CD4-positive, alpha-beta T cell treated with Interleukin-15 for 1 hour (primary cell): ENCODE results near the gene GPR101.
"Not testable (repeated sequence)": the region's sequence is repeated elsewhere in the genome, so short reads cannot be mapped to it uniquely, and the experiment has no call there.

Experiments
- DNase-seq: peaks from one replicate; pipeline ENCODE4 v3.0.0-alpha.2; 2020

GPR101 gene

DNA sequence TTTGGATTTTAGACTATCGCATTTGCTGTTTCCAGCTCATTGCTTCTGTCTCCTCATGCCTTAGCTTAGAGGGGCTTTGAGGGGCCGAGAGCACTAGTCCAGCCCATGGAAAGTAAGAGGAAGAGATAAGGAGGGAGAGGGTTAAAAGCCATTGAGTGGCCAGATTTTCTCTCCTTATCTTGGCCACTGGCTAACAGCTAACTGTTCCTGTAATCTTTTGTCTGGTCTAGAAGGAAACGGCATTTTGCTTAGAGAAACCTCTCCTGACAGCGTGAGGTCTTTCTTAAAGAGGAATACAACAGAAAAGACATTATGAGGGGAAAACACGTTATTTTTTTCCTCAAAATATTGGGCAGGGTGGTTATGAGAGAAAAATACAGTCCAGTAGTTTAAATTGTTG lies 7.9 kb downstream of the GPR101 start:
- no peak for DNase-seq

- not testable (repeated sequence) for DNase-seq
These were observed 33.6 kb downstream of the GPR101 start for GRCh38 chrX:137000236-137000635.

DNA sequence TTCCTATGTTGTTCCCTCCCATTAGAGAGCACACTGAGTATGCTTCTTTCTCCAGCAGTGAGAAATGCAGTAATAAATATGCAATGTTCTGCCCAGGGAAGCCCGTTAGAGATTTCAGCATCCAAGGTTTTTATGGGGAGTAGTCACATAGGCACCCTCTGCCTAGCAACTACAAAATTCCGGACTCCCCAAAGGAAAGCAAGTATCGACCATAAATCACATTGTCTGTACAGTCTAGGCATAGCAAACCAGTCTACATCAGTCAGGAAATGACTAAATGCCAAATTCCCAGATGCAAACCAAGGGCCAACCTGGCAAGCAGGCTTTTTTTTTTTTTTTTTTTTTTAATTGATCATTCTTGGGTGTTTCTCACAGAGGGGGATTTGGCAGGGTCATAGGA lies 34.8 kb downstream of the GPR101 start:
- no peak for DNase-seq
